ENCODE results near the gene PRB4. TPM values are rescaled to one million over a fixed set of nuclear protein-coding genes. Genes with fewer than 3 reads are reported as not detected.

Gene PRB4
- total RNA-seq = not detected in 2 replicates

GRCh38 chr12:11310336-11310735 lies at the start of gene PRB4:
Gene PRB4 (minus strand): TSS chr12:11310436. CDS start chr12:11310398, 38 bp downstream.

GRCh38 chr12:11269607-11270006 lies 40.6 kb downstream of the PRB4 start, which contains the start of gene PRB3:
Gene PRB3 (minus strand): TSS chr12:11269707. CDS start chr12:11269669, 38 bp downstream.

Other genes starting within 250 kb of the PRB4 start
- 2.1 and 3.2 TPM in 2 replicates for gene TAS2R46, start 248.1 kb downstream of the PRB4 start, total RNA-seq
- under 0.01 and 1.7 TPM in 2 replicates for gene TAS2R43, start 218.1 kb downstream of the PRB4 start, total RNA-seq
- gene TAS2R30, start 175.8 kb downstream of the PRB4 start, total RNA-seq = 3.2 and 4.9 TPM in 2 replicates
- gene SMIM10L1, start 139.2 kb downstream of the PRB4 start, total RNA-seq = 5.0 and 5.8 TPM in 2 replicates
- not detected in 2 replicates for gene TAS2R42, start 123.5 kb downstream of the PRB4 start, total RNA-seq
- gene PRB3, start 40.7 kb downstream of the PRB4 start, total RNA-seq = not detected in 2 replicates
- gene PRB2, start 85.1 kb upstream of the PRB4 start, total RNA-seq = not detected in 2 replicates

All from epithelial cell of umbilical artery (primary cell).